Measurements from ENCODE around the gene UTRN. TPM values are rescaled to one million over a fixed set of nuclear protein-coding genes. Genes with fewer than 3 reads are reported as not detected.

Gene UTRN
- total RNA-seq, 2 donors from 2014 or later, result 207 to 232 TPM

DNA sequence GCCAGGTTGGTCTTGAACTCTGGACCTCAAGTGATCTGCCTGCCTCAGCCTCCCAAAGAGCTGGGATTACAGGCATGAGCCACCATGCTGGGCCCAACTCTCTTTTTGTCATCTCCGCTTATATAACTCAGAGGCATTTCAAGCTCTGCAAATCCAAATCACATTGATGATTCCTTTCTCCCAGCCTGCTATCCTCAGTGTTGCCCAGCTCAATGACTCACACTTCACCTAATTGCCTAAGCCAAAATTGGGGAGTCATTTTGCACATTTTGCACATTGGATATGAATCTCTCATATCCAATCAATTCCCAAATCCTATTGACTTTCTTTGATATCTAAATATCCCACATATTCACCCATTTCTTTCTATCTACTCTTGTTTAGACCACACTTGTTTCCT, 3.9 kb downstream of the UTRN start:
- Mint-ChIP-seq H3K4me3 (no peak overlapping the region), H3K27ac (no peak overlapping the region), H3K4me1 (peaks cover 19% of the 10 kb centered on the region), H3K27me3 (peaks cover under 1% of the 10 kb centered on the region), H3K36me3 (ENCODE audit: low read depth) (no peaks in the 10 kb centered on the region)
- DNase-seq (no peak), ATAC-seq (no peak)
- H3K9me3 ChIP-seq (ENCODE audit: control insufficient read depth, low read length, poor library complexity, severe bottlenecking), result no peaks in the 10 kb centered on the region

DNA sequence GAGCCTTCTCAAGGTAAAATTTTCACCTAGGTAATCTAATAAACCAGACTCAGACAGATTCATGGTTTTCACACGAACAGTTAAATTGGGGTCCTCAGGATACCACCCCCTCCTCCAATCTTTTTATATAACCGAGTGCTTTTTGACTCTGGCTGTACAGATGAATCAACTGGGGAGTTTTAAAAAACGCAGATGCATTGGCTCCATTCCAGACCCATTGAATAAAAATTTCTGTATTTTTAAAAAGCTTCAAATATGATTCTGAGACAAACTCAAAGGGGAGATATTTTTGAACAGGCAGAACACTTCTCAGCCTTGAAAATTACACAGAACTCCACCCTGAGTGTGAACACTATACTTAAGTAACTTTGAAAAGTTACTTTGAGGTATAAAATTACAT, 7.2 kb downstream of the UTRN start:
- H3K9me3 ChIP-seq (ENCODE audit: control insufficient read depth, low read length, poor library complexity, severe bottlenecking), result no peaks in the 10 kb centered on the region
- Mint-ChIP-seq H3K4me3 (no peak overlapping the region), H3K4me1 (peaks cover 3% of the 10 kb centered on the region), H3K27ac (no peak overlapping the region), H3K27me3 (no peaks in the 10 kb centered on the region), H3K36me3 (ENCODE audit: low read depth) (no peaks in the 10 kb centered on the region)
- DNase-seq, result no peak
- ATAC-seq, result no peak

- H3K4me3 Mint-ChIP-seq, result no peak overlapping the region
- H3K27me3 Mint-ChIP-seq, result no peaks in the 10 kb centered on the region
- H3K9me3 ChIP-seq (ENCODE audit: control insufficient read depth, low read length, poor library complexity, severe bottlenecking), result no peaks in the 10 kb centered on the region
- H3K4me1 Mint-ChIP-seq, result peaks cover 7% of the 10 kb centered on the region
- DNase-seq (no peak), ATAC-seq (no peak)
- H3K36me3 Mint-ChIP-seq (ENCODE audit: low read depth), result no peaks in the 10 kb centered on the region
- no peak overlapping the region for H3K27ac Mint-ChIP-seq
Observed at GRCh38 chr6:144294016-144294415, 8.9 kb downstream of the UTRN start.

DNA sequence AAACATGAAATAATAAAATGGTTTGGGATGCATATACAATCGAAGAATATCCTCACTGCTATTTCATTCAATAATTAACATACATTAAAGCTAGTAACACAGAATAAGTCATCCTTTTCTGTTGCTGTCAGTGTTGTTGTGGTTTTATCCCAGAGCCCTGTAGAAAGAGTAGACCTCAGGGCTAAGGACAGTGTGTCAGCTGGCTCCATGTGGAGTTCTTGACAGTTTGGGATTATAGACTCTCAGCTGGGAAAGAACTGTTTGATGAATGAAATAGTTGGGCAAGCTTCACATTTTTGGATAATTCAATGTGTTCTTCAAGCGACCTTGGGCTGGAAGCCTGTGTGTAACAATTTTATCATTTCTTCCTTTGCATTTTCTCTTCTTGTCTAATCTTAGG, 10.1 kb downstream of the UTRN start:
- H3K27ac Mint-ChIP-seq, result no peak overlapping the region
- H3K36me3 Mint-ChIP-seq (ENCODE audit: low read depth), result no peaks in the 10 kb centered on the region
- no peaks in the 10 kb centered on the region for H3K9me3 ChIP-seq (ENCODE audit: control insufficient read depth, low read length, poor library complexity, severe bottlenecking)
- H3K27me3 Mint-ChIP-seq, result no peaks in the 10 kb centered on the region
- H3K4me1 Mint-ChIP-seq, result peaks cover 7% of the 10 kb centered on the region
- ATAC-seq (no peak), DNase-seq (no peak)
- no peak overlapping the region for H3K4me3 Mint-ChIP-seq

DNA sequence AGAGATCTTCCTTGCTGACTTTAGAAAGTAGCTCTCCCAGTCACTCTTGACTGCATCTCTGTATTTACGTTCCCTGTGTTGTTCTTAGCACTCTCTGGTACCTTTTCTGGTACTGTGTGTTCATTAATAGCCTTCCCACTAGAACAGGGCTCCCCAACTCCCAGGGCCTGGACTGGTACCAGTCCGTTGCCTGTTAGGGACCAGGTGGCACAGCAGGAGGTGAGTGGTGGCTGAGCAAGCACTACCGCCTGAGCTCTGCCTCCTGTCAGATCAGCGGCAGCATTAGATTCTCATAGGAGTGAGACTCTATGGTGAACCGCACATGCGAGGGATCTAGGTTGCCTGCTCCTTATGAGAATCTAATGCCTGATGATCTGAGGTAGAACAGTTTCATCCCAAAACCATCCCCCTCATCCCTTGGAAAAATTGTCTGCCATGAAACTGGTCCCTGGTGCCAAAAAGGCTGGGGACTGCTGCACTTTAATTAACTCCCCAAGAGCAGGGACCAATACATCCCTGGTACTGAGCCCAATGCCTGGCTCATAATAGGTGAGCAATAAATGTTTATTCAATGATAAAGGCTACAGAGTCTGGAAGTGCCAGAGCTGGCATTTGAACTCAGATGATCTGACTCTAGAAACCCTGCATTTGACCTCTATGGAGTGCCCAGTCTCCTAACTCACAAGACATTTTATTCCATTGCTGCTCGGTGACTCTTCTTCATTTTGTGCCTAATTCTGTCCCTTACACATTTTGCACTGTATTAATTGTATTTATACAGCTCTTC, 11.0 kb downstream of the UTRN start:
- no peak for DNase-seq
- H3K36me3 Mint-ChIP-seq (ENCODE audit: low read depth), result no peaks in the 10 kb centered on the region
- no peaks in the 10 kb centered on the region for H3K9me3 ChIP-seq (ENCODE audit: control insufficient read depth, low read length, poor library complexity, severe bottlenecking)
- no peak overlapping the region for H3K4me3 Mint-ChIP-seq
- peak overlapping the region; percentile 49 for H3K27ac Mint-ChIP-seq
- no peaks in the 10 kb centered on the region for H3K27me3 Mint-ChIP-seq
- peaks cover 5% of the 10 kb centered on the region for H3K4me1 Mint-ChIP-seq
- ATAC-seq, result no peak

GRCh38 chr6:144296973-144297372, 11.8 kb downstream of the UTRN start:
- Mint-ChIP-seq H3K4me1 (peaks cover 5% of the 10 kb centered on the region), H3K27ac (peak overlapping the region; percentile 49), H3K36me3 (ENCODE audit: low read depth) (peaks cover 2% of the 10 kb centered on the region), H3K27me3 (no peaks in the 10 kb centered on the region), H3K4me3 (no peak overlapping the region)
- no peaks in the 10 kb centered on the region for H3K9me3 ChIP-seq (ENCODE audit: control insufficient read depth, low read length, poor library complexity, severe bottlenecking)
- ATAC-seq (no peak), DNase-seq (no peak)

DNA sequence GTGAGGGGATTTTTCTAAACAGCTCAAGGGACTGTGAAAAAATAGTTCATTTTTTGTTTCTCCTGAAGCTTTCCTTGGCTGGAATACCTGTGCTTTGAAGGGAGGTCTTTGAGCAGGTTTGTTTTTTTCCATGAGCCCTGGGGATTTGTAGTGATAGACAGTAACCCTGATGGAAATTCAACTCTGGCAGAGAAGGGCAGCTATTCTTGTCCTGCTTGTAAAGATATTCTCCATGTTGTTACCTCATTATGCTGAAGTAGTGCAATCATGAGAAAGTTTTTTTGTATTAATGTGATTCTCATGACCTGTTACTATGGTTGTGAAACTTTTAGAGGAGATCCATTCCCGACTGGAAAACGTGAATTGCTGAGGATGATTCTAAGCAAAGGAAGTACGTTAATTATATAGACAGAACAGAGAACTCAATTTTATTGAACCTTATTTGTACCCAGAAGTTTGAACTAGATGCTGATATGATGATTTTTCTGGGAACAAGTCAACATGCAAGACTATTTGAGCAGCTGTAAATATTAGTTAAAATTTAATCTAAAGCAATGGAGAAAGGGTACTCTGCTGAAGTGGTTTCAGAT, 12.5 kb downstream of the UTRN start:
- no peak for ATAC-seq
- Mint-ChIP-seq H3K27me3 (peaks cover 3% of the 10 kb centered on the region), H3K4me3 (peak overlapping the region; percentile 10), H3K4me1 (peaks cover 5% of the 10 kb centered on the region), H3K27ac (no peak overlapping the region), H3K36me3 (ENCODE audit: low read depth) (peaks cover 3% of the 10 kb centered on the region)
- H3K9me3 ChIP-seq (ENCODE audit: control insufficient read depth, low read length, poor library complexity, severe bottlenecking), result no peaks in the 10 kb centered on the region
- DNase-seq, result no peak

- Mint-ChIP-seq H3K27ac (no peak overlapping the region), H3K36me3 (ENCODE audit: low read depth) (peaks cover 6% of the 10 kb centered on the region), H3K27me3 (peaks cover 6% of the 10 kb centered on the region), H3K4me1 (peaks cover 5% of the 10 kb centered on the region), H3K4me3 (no peak overlapping the region)
- DNase-seq (no peak), ATAC-seq (no peak)
- H3K9me3 ChIP-seq (ENCODE audit: control insufficient read depth, low read length, poor library complexity, severe bottlenecking), result no peaks in the 10 kb centered on the region
Observed at GRCh38 chr6:144298194-144298593, 13.1 kb downstream of the UTRN start.

- Mint-ChIP-seq H3K4me1 (peaks cover 5% of the 10 kb centered on the region), H3K4me3 (no peak overlapping the region), H3K36me3 (ENCODE audit: low read depth) (peaks cover 6% of the 10 kb centered on the region), H3K27me3 (peaks cover 6% of the 10 kb centered on the region), H3K27ac (no peak overlapping the region)
- ATAC-seq (no peak), DNase-seq (no peak)
- no peaks in the 10 kb centered on the region for H3K9me3 ChIP-seq (ENCODE audit: control insufficient read depth, low read length, poor library complexity, severe bottlenecking)
Observed at GRCh38 chr6:144298916-144299315, 13.8 kb downstream of the UTRN start.

DNA sequence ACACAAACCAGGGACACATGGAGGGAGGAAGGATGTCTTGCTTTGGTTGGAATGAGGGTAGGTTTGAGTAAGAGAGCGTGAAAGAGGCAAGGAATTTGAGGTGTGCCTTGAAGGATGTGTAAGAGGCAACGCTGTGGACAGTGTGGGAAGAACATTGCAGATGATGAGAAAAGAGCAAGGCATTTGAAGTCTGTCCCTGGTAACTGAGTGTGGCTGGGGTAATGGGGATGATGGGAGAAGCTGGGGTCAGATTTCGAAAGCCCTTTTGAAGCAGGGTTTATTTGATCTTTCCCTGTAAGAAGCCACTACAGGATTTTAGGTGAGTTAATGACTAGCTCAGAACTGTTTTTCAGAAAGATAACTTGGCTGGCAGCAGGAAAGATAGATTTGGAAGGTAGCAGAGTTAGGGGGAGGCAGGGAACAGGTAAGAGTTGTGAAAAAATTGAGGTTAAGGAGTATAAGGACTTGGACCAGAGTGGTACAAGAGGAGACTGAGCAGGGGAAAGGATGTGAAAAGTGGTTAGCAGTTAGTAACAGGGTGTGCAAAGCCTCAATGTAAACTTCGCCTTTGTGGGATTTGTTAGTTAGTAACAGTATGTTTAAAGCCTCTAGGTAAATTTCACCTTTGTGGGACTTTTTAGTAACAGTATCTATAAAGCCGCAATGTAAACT, 17.7 kb downstream of the UTRN start:
- Mint-ChIP-seq H3K27ac (no peak overlapping the region), H3K4me3 (no peak overlapping the region), H3K4me1 (peaks cover 16% of the 10 kb centered on the region), H3K36me3 (ENCODE audit: low read depth) (peaks cover 14% of the 10 kb centered on the region), H3K27me3 (peaks cover 11% of the 10 kb centered on the region)
- no peak for ATAC-seq
- H3K9me3 ChIP-seq (ENCODE audit: control insufficient read depth, low read length, poor library complexity, severe bottlenecking), result no peaks in the 10 kb centered on the region
- no peak for DNase-seq

- Mint-ChIP-seq H3K27ac (no peak overlapping the region), H3K27me3 (peaks cover 19% of the 10 kb centered on the region), H3K36me3 (ENCODE audit: low read depth) (peaks cover 16% of the 10 kb centered on the region), H3K4me3 (no peak overlapping the region), H3K4me1 (peaks cover 16% of the 10 kb centered on the region)
- H3K9me3 ChIP-seq (ENCODE audit: control insufficient read depth, low read length, poor library complexity, severe bottlenecking), result no peaks in the 10 kb centered on the region
- no peak for DNase-seq
- ATAC-seq, result no peak
Observed at GRCh38 chr6:144304223-144304848, 19.2 kb downstream of the UTRN start.

GRCh38 chr6:144305567-144305966, 20.4 kb downstream of the UTRN start:
- Mint-ChIP-seq H3K4me3 (peak overlapping the region; percentile 77), H3K27me3 (peaks cover 26% of the 10 kb centered on the region), H3K4me1 (peaks cover 20% of the 10 kb centered on the region), H3K36me3 (ENCODE audit: low read depth) (peaks cover 16% of the 10 kb centered on the region), H3K27ac (peak overlapping the region; percentile 95)
- no peak for ATAC-seq
- H3K9me3 ChIP-seq (ENCODE audit: control insufficient read depth, low read length, poor library complexity, severe bottlenecking), result no peaks in the 10 kb centered on the region
- no peak for DNase-seq

DNA sequence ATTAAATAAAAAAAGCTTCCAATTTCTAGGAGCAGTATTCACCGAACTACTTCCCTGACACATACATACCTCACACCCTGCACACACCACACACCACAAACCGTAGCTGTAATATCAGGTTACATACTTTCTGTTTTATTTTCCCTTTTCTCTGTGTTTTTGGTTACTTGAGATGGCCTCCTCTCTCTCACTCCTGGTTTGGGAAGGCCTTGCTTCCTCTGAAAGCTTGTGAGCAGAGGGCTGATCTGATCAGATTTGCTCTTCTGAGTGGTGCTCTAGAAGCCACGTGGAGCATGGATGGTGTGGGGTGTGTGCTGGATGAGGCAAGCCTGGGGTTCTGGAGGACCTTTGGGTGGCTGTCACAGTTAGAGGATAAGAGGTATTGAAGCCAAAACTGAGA, 20.9 kb downstream of the UTRN start:
- no peaks in the 10 kb centered on the region for H3K9me3 ChIP-seq (ENCODE audit: control insufficient read depth, low read length, poor library complexity, severe bottlenecking)
- Mint-ChIP-seq H3K4me3 (peak overlapping the region; percentile 77), H3K4me1 (peaks cover 22% of the 10 kb centered on the region), H3K36me3 (ENCODE audit: low read depth) (peaks cover 16% of the 10 kb centered on the region), H3K27me3 (peaks cover 26% of the 10 kb centered on the region), H3K27ac (peak overlapping the region; percentile 95)
- DNase-seq (no peak), ATAC-seq (no peak)

Data from T-helper 17 cell (primary cell).